K562 (cell line): ENCODE data around the gene SPPL2C. TPM values are rescaled to one million over a fixed set of nuclear protein-coding genes. Genes with fewer than 3 reads are reported as not detected.
A peak's percentile ranks its signal among the peaks of the same experiment; 100 is the strongest.

Source experiments
- CTCF ChIP-seq, 3 experiments: IDR thresholded peaks in 2 of 3; conservative IDR thresholded peaks in 1 of 3; 2 replicates each; pipeline ENCODE4 v1.5.1; 2011 to 2012; ENCODE audit warnings: low read length in 3 of 3, mild to moderate bottlenecking in 3 of 3, control low read depth in 2 of 3, improper control_type of control experiment in 1 of 3, inconsistent platforms in 1 of 3, low read depth in 1 of 3, mixed read lengths in 1 of 3, moderate library complexity in 1 of 3; ENCODE audit not compliant: insufficient read depth in 2 of 3
- SOX6 ChIP-seq: fragments of 450-650 bp; IDR thresholded peaks from 2 replicates; pipeline ENCODE4 v1.6.1; 2014; ENCODE audit warnings: mild to moderate bottlenecking
- TEAD4 ChIP-seq, 2 experiments: sonication (generic) in 1 of 2; formaldehyde crosslinking in 1 of 2; IDR thresholded peaks; 2 replicates each; pipeline versions ENCODE4 v1.6.1 to v1.8.0; 2012 to 2022; ENCODE audit warnings: borderline replicate concordance in 1 of 2, inconsistent platforms in 1 of 2, low read length in 1 of 2, mild to moderate bottlenecking in 1 of 2, missing genetic modification reagents in 1 of 2
- ZFP30 ChIP-seq: fragments of 250-450 bp; sonication (Bioruptor Pico); IDR thresholded peaks from 2 replicates; pipeline ENCODE4 v1.8.0; 2022; ENCODE audit warnings: moderate library complexity, mild to moderate bottlenecking, inconsistent platforms, borderline replicate concordance
- ZFX ChIP-seq: sonication (generic); formaldehyde crosslinking; IDR thresholded peaks from 2 replicates; pipeline ENCODE4 v1.8.0; 2022; ENCODE audit warnings: mild to moderate bottlenecking, missing genetic modification reagents, moderate library complexity
- ZKSCAN8 ChIP-seq: fragments of 200-800 bp; sonication (Bioruptor generic); IDR thresholded peaks from 2 replicates; pipeline ENCODE4 v1.6.1; 2016; ENCODE audit warnings: missing genetic modification characterization, missing compliant biosample characterization
- ZNF76 ChIP-seq: fragments of 250-450 bp; sonication (Bioruptor Pico); IDR thresholded peaks from 2 replicates; pipeline ENCODE4 v1.4.0; 2020; ENCODE audit warnings: mild to moderate bottlenecking, moderate library complexity, borderline replicate concordance
- polyA plus RNA-seq, 8 experiments: library from polyadenylated mRNA; depleted of rRNA in 4 of 8; stranded (reverse) in 5 of 8; unstranded in 3 of 8; fragments of >200 nt; fragmentation: Nextera tagmentation in 2 of 8; fragmentation: Illumina TruSeq in 1 of 8; extraction: Ambion mirVana in 2 of 8; extraction: Trizol in 1 of 8; gene quantifications; 2 replicates each; pipeline versions ENCODE4 v1.2.1 to v1.2.3, GENCODE V29; 2011 to 2014; ENCODE audit warnings: inconsistent platforms in 1 of 8, missing spikeins in 1 of 8
- total RNA-seq, 7 experiments: library from RNA; depleted of rRNA in 6 of 7; stranded (reverse); fragments of >200 nt in 6 of 7; fragmentation: Illumina TruSeq in 2 of 7; extraction: Trizol in 2 of 7; gene quantifications; 2 replicates each; pipeline versions ENCODE4 v1.2.1 to v1.2.3, GENCODE V29; 2011 to 2021; ENCODE audit warnings: low replicate concordance in 1 of 7
- TF ChIP-seq, protein P1 (sequence below): fragments of 450-650 bp; IDR thresholded peaks from 2 replicates; pipeline ENCODE4 v1.6.1; 2016; ENCODE audit warnings: mild to moderate bottlenecking, moderate library complexity
- TF ChIP-seq, protein P2 (sequence below): fragments of 250-450 bp; sonication (Bioruptor Pico); IDR thresholded peaks from 2 replicates; pipeline ENCODE4 v1.5.0; 2021; ENCODE audit warnings: mild to moderate bottlenecking, moderate library complexity

Gene SPPL2C
- total and polyA plus RNA-seq, 9 of the 15 experiments (the other 6 are each of a cell fraction or from before 2014, with no cell fraction given): not detected

DNA sequence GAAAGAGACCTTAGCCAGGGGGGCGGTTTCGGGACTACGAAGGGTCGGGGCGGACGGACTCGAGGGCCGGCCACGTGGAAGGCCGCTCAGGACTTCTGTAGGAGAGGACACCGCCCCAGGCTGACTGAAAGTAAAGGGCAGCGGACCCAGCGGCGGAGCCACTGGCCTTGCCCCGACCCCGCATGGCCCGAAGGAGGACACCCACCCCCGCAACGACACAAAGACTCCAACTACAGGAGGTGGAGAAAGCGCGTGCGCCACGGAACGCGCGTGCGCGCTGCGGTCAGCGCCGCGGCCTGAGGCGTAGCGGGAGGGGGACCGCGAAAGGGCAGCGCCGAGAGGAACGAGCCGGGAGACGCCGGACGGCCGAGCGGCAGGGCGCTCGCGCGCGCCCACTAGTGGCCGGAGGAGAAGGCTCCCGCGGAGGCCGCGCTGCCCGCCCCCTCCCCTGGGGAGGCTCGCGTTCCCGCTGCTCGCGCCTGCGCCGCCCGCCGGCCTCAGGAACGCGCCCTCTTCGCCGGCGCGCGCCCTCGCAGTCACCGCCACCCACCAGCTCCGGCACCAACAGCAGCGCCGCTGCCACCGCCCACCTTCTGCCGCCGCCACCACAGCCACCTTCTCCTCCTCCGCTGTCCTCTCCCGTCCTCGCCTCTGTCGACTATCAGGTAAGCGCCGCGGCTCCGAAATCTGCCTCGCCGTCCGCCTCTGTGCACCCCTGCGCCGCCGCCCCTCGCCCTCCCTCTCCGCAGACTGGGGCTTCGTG lies 49.5 kb downstream of the SPPL2C start, which contains the start of gene MAPT (continued):
- TF ChIP-seq, protein P1, sequence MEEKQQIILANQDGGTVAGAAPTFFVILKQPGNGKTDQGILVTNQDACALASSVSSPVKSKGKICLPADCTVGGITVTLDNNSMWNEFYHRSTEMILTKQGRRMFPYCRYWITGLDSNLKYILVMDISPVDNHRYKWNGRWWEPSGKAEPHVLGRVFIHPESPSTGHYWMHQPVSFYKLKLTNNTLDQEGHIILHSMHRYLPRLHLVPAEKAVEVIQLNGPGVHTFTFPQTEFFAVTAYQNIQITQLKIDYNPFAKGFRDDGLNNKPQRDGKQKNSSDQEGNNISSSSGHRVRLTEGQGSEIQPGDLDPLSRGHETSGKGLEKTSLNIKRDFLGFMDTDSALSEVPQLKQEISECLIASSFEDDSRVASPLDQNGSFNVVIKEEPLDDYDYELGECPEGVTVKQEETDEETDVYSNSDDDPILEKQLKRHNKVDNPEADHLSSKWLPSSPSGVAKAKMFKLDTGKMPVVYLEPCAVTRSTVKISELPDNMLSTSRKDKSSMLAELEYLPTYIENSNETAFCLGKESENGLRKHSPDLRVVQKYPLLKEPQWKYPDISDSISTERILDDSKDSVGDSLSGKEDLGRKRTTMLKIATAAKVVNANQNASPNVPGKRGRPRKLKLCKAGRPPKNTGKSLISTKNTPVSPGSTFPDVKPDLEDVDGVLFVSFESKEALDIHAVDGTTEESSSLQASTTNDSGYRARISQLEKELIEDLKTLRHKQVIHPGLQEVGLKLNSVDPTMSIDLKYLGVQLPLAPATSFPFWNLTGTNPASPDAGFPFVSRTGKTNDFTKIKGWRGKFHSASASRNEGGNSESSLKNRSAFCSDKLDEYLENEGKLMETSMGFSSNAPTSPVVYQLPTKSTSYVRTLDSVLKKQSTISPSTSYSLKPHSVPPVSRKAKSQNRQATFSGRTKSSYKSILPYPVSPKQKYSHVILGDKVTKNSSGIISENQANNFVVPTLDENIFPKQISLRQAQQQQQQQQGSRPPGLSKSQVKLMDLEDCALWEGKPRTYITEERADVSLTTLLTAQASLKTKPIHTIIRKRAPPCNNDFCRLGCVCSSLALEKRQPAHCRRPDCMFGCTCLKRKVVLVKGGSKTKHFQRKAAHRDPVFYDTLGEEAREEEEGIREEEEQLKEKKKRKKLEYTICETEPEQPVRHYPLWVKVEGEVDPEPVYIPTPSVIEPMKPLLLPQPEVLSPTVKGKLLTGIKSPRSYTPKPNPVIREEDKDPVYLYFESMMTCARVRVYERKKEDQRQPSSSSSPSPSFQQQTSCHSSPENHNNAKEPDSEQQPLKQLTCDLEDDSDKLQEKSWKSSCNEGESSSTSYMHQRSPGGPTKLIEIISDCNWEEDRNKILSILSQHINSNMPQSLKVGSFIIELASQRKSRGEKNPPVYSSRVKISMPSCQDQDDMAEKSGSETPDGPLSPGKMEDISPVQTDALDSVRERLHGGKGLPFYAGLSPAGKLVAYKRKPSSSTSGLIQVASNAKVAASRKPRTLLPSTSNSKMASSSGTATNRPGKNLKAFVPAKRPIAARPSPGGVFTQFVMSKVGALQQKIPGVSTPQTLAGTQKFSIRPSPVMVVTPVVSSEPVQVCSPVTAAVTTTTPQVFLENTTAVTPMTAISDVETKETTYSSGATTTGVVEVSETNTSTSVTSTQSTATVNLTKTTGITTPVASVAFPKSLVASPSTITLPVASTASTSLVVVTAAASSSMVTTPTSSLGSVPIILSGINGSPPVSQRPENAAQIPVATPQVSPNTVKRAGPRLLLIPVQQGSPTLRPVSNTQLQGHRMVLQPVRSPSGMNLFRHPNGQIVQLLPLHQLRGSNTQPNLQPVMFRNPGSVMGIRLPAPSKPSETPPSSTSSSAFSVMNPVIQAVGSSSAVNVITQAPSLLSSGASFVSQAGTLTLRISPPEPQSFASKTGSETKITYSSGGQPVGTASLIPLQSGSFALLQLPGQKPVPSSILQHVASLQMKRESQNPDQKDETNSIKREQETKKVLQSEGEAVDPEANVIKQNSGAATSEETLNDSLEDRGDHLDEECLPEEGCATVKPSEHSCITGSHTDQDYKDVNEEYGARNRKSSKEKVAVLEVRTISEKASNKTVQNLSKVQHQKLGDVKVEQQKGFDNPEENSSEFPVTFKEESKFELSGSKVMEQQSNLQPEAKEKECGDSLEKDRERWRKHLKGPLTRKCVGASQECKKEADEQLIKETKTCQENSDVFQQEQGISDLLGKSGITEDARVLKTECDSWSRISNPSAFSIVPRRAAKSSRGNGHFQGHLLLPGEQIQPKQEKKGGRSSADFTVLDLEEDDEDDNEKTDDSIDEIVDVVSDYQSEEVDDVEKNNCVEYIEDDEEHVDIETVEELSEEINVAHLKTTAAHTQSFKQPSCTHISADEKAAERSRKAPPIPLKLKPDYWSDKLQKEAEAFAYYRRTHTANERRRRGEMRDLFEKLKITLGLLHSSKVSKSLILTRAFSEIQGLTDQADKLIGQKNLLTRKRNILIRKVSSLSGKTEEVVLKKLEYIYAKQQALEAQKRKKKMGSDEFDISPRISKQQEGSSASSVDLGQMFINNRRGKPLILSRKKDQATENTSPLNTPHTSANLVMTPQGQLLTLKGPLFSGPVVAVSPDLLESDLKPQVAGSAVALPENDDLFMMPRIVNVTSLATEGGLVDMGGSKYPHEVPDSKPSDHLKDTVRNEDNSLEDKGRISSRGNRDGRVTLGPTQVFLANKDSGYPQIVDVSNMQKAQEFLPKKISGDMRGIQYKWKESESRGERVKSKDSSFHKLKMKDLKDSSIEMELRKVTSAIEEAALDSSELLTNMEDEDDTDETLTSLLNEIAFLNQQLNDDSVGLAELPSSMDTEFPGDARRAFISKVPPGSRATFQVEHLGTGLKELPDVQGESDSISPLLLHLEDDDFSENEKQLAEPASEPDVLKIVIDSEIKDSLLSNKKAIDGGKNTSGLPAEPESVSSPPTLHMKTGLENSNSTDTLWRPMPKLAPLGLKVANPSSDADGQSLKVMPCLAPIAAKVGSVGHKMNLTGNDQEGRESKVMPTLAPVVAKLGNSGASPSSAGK: peak; percentile 96
- TF ChIP-seq, protein P2, sequence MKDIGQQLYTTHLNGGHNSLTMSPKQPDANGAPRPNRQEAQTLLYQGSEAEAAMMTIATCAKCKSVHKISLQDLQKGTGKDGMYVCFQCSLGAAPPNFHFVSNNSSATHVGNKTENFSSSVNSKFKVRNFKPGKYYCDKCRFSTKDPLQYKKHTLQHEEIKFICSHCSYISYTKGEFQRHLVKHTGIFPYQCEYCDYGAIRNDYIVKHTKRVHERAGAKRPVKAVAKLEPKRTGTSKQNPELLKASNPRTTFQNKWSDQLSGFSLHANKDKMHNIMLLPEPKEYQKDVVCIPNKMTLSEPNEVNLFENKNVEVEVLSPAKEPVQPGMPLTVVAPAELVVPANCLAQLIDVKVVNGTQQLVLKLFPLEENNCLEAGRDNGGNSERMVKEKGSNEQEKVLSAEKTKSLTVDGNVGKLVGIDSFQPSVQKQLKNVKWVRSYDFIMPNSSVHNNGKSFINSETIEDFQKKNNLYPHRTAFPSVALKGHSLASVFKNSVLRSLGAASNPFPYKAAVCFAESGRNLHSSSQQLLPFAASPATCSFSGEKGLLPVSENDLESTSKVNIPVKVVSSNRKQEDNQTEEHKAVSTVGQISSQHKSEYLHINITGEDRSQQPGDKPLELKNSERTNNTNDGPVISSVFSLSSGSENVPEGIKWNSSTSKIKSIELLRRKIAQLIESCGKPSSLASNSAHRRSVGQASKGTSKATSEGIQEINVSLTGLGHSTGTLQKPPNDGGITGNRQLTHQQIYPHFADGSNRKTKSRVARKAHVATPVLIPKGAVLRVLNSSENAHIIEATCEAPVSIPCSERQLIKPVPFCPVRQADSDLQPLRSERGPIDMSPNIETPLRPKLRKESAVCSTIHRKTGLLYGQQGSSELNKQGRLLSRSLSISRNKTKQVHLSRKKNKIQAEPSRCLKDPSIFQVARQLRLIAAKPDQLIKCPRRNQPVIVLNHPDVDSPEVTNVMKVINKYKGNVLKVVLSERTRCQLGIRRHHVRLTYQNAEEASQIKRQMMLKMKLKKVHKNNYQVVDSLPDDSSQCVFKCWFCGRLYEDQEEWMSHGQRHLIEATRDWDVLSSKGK (CRISPR knock-in tag): no peak
- no peak for TF ChIP-seq ZKSCAN8 (CRISPR knock-in tag)
- peak; percentile 66 for TF ChIP-seq ZFX (CRISPR knock-in tag)
- no peak for TF ChIP-seq SOX6
- no peak for TF ChIP-seq ZNF76 (CRISPR knock-in tag)
- peak; percentile 2; the same call in 1 of the 2 replicates for TF ChIP-seq TEAD4 (IDR thresholded peaks at IDR 0.05; ENCODE audit: low read length)
- TF ChIP-seq TEAD4 (CRISPR knock-in tag; IDR thresholded peaks at IDR 0.05; ENCODE audit: borderline replicate concordance): no peak; the same call in 1 of the 2 replicates
- TF ChIP-seq ZFP30: no peak
- peak; percentile 87 to 96 (median 94) for TF ChIP-seq CTCF (IDR thresholded peaks at IDR 0.05 in 2 of 3, conservative IDR thresholded peaks at IDR 0.05 in 1 of 3; ENCODE audit: insufficient read depth in 2 of 3, low read depth in 1 of 3, low read length in 3 of 3)
